GM23338 (cell line): ENCODE data around the gene MAP3K4.

Experiments used
- EZH2phosphoT487 ChIP-seq: fragments of 200-600 bp; sonication (generic); IDR thresholded peaks from one replicate; pipeline ENCODE4 v1.8.1; 2018; ENCODE audit warnings: antibody characterized with exemption; ENCODE audit not compliant: unreplicated experiment
- JUNB ChIP-seq: IDR thresholded peaks from one replicate; pipeline ENCODE4 v1.6.1; 2016; ENCODE audit warnings: antibody characterized with exemption; ENCODE audit not compliant: unreplicated experiment
- TF ChIP-seq, protein P1 (sequence below), 2 experiments: fragments of 200-600 bp in 1 of 2; sonication (generic) in 1 of 2; conservative IDR thresholded peaks; 2 replicates each; pipeline versions ENCODE4 v1.5.1 to v1.6.1; 2016 to 2017; ENCODE audit warnings: antibody characterized with exemption in 2 of 2, low read depth in 2 of 2, mild to moderate bottlenecking in 2 of 2, moderate library complexity in 1 of 2

DNA sequence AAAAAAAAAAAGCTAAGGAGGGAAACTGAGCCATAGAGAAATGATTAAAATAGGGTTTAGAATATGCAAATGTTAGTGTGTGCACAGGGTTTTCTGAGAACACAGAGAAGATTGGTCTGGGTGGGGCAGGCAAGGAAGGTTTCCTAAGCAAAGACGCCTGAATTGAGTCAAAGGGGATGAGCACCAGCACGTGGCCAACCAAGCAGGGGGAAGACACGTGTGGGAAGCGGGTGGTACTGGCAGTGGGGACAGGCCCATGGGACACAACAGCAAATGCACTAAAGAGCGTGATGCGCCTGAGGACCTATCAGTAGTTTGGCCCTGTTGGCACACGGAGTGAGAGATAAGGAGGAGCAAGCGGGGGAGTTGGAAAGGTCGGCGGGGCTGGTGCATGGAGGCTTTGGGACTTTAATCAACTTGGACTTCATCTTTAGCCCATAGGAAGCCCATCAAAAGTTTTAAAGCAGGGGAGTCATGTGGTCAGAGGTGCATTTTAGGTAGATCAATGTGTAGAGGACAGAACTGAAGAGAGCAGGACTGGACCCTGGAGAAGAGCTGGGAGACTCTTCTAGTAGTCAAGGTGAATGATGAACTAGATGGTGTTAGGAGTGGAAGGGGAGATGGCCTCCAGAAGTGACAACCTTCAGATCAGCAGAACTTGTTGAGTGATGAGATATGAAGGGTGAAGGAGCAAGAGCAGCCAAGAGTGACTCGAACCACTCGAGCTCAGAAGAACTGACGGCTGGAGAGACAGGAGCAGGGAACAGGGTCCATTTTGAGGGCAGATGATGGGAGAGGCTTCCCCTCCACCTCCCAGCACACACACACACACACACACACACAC is 40.2 kb upstream of the MAP3K4 start:
- TF ChIP-seq, protein P1, sequence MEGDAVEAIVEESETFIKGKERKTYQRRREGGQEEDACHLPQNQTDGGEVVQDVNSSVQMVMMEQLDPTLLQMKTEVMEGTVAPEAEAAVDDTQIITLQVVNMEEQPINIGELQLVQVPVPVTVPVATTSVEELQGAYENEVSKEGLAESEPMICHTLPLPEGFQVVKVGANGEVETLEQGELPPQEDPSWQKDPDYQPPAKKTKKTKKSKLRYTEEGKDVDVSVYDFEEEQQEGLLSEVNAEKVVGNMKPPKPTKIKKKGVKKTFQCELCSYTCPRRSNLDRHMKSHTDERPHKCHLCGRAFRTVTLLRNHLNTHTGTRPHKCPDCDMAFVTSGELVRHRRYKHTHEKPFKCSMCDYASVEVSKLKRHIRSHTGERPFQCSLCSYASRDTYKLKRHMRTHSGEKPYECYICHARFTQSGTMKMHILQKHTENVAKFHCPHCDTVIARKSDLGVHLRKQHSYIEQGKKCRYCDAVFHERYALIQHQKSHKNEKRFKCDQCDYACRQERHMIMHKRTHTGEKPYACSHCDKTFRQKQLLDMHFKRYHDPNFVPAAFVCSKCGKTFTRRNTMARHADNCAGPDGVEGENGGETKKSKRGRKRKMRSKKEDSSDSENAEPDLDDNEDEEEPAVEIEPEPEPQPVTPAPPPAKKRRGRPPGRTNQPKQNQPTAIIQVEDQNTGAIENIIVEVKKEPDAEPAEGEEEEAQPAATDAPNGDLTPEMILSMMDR (conservative IDR thresholded peaks at IDR 0.05; ENCODE audit: low read depth in 2 of 2): no peak
- TF ChIP-seq EZH2phosphoT487 (no peak), JUNB (no peak)
